Fibroblast of villous mesenchyme (primary cell): ENCODE results near the gene PPP2R5E. TPM values are rescaled to one million over a fixed set of nuclear protein-coding genes. Genes with fewer than 3 reads are reported as not detected.

ENCODE experiments used
- DNase-seq: peaks from one replicate; pipeline ENCODE4 v3.0.0-alpha.2; 2010; ENCODE audit warnings: low read depth
- H3K4me3 ChIP-seq: 2 replicates; pipeline ENCODE4 v1.5.1; 2011; ENCODE audit warnings: low read depth, mild to moderate bottlenecking, low read length
- CTCF ChIP-seq: IDR thresholded peaks from 2 replicates; pipeline ENCODE4 v1.5.1; 2012; ENCODE audit warnings: low read depth, mild to moderate bottlenecking, low read length; ENCODE audit not compliant: insufficient read depth
- total RNA-seq: library from RNA; depleted of rRNA; stranded (reverse); fragments of >200 nt; gene quantifications from 2 replicates; pipeline ENCODE4 v1.2.3, GENCODE V29; 2012

The PPP2R5E gene
- total RNA-seq, 1 donor, result 32.4 TPM

- H3K4me3 ChIP-seq, result no peak overlapping the region
- DNase-seq, result no peak
- TF ChIP-seq CTCF, result no peak
Observed at GRCh38 chr14:63361790-63362189, 181.4 kb downstream of the PPP2R5E start.

GRCh38 chr14:63357841-63358240 lies 185.3 kb downstream of the PPP2R5E start:
- no peak for TF ChIP-seq CTCF
- no peak overlapping the region for H3K4me3 ChIP-seq
- no peak for DNase-seq

- DNase-seq, result no peak
- no peak overlapping the region for H3K4me3 ChIP-seq
- no peak for TF ChIP-seq CTCF
Observed at GRCh38 chr14:63345826-63346225, 197.4 kb downstream of the PPP2R5E start.

GRCh38 chr14:63344336-63344735 lies 198.8 kb downstream of the PPP2R5E start:
- H3K4me3 ChIP-seq, result no peak overlapping the region
- no peak for TF ChIP-seq CTCF
- DNase-seq, result no peak

- H3K4me3 ChIP-seq, result no peak overlapping the region
- no peak for TF ChIP-seq CTCF
- no peak for DNase-seq
Observed at GRCh38 chr14:63343878-63344277, 199.3 kb downstream of the PPP2R5E start.

- no peak overlapping the region for H3K4me3 ChIP-seq
- DNase-seq, result no peak
Observed at GRCh38 chr14:63342371-63342770, 200.8 kb downstream of the PPP2R5E start.

More at GRCh38 chr14:63342371-63342770, 200.8 kb downstream of the PPP2R5E start:
- no peak for TF ChIP-seq CTCF
